22Rv1 (cell line): ENCODE measurements around the gene CHAD.

ENCODE experiments used
- ZFX ChIP-seq: fragments of 450-650 bp; IDR thresholded peaks from 2 replicates; pipeline ENCODE4 v1.6.1; 2017; ENCODE audit warnings: antibody characterized with exemption, borderline replicate concordance
- TF ChIP-seq, protein P1 (sequence below): fragments of 450-650 bp; IDR thresholded peaks from 2 replicates; pipeline ENCODE4 v1.5.1; 2017; ENCODE audit warnings: mild to moderate bottlenecking

DNA sequence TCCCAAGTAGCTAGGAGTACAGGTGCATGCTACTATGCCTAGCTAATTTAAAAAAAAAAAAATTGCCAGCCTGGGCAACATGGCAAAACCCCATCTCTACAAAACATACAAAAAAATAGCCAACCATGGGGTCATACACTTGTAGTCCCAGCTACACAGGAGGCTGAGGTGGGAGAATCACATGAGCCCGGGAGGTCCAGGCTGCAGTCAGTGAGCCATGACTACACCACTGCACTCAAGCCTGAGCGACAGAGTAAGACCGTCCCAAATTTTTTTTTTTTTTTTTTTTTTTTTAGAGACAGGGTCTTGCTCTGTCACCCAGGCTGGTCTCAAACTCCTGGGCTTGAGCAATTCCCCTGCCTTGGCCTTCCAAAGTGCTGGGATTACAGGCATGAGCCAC, 14.8 kb downstream of the CHAD start:
- TF ChIP-seq, protein P1, sequence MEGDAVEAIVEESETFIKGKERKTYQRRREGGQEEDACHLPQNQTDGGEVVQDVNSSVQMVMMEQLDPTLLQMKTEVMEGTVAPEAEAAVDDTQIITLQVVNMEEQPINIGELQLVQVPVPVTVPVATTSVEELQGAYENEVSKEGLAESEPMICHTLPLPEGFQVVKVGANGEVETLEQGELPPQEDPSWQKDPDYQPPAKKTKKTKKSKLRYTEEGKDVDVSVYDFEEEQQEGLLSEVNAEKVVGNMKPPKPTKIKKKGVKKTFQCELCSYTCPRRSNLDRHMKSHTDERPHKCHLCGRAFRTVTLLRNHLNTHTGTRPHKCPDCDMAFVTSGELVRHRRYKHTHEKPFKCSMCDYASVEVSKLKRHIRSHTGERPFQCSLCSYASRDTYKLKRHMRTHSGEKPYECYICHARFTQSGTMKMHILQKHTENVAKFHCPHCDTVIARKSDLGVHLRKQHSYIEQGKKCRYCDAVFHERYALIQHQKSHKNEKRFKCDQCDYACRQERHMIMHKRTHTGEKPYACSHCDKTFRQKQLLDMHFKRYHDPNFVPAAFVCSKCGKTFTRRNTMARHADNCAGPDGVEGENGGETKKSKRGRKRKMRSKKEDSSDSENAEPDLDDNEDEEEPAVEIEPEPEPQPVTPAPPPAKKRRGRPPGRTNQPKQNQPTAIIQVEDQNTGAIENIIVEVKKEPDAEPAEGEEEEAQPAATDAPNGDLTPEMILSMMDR = no peak
- TF ChIP-seq ZFX = no peak
